ENCODE measurements around the gene KLHL14. TPM values are rescaled to one million over a fixed set of nuclear protein-coding genes. Genes with fewer than 3 reads are reported as not detected.

Gene KLHL14
- total RNA-seq, 2 donors from 2014 or later: not detected

DNA sequence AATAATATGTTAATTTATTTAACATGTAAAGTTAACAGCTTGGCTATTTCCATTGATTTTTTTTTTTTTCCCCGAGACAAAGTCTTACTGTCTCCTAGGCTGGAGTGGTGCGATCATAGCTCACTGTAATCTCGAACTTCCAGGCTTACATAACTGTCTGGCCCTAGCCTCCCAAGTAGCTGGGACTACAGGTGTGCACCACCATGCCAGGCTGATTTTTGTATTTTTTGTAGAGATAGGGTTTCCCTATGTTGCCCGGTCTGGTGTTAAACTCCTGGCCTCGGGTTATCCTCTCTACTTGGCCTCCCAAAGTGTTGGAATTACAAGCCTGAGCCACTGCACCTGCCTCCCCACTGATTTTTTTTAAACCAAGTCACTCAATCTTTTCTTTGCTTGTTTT lies 32.5 kb upstream of the KLHL14 start:
- no peak overlapping the region for H3K4me3 ChIP-seq
- intact Hi-C loops (cut with DNase I): no loop called here
- WGBS, 2 donors: 67 to 73% methylated on average over 5 of the region's 5 CpGs
- H3K36me3 ChIP-seq (replicated peaks in 1 of 2; ENCODE audit: insufficient read depth in 1 of 2, low read depth in 2 of 2): no peaks in the 10 kb centered on the region
- H3K27me3 ChIP-seq: no peaks in the 10 kb centered on the region
- H3K27ac ChIP-seq: no peak overlapping the region
- H3K4me1 ChIP-seq: no peaks in the 10 kb centered on the region
- TF ChIP-seq POLR2A (IDR thresholded peaks at IDR 0.05): no peak
- TF ChIP-seq, protein P1, sequence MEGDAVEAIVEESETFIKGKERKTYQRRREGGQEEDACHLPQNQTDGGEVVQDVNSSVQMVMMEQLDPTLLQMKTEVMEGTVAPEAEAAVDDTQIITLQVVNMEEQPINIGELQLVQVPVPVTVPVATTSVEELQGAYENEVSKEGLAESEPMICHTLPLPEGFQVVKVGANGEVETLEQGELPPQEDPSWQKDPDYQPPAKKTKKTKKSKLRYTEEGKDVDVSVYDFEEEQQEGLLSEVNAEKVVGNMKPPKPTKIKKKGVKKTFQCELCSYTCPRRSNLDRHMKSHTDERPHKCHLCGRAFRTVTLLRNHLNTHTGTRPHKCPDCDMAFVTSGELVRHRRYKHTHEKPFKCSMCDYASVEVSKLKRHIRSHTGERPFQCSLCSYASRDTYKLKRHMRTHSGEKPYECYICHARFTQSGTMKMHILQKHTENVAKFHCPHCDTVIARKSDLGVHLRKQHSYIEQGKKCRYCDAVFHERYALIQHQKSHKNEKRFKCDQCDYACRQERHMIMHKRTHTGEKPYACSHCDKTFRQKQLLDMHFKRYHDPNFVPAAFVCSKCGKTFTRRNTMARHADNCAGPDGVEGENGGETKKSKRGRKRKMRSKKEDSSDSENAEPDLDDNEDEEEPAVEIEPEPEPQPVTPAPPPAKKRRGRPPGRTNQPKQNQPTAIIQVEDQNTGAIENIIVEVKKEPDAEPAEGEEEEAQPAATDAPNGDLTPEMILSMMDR (IDR thresholded peaks at IDR 0.05): no peak
- no peaks in the 10 kb centered on the region for H3K9me3 ChIP-seq
- DNase-seq (no peak), ATAC-seq (no peak)

DNA sequence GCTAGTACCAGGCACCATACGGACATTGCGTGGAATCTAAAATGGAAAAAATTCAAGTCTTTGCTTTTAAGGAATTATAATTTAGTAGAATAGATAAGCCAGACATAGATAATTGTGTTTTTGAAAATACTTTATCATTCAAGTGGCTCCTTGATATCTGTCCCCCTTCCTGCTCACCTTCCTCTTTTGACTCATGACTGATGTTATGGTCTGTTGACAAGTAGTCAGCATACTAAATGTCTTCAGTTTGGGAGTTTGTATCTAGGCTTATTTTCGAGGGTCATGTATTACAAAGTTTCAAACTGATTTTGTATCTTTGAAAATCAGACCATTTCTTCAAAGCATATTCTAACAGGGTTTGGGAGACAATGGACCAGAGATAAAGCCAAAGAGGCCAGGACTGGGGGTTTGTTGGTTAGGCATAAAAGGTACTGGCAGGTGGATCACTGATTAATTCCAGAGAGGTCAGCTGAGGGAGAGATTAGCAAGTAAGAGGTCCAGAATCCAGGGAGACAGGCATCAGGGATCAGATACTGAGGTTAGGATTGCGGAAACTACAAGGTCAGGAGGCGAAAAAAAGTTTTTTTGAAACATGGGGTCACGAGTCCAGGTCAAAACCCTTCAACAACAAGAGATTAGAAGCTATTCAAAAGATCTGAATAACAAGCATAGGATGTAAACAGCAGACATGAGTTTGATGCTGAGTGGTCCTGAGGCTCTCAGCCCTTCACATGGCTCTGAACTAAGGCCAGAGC lies 31.5 kb upstream of the KLHL14 start:
- no peak overlapping the region for H3K4me3 ChIP-seq
- H3K36me3 ChIP-seq (replicated peaks in 1 of 2; ENCODE audit: insufficient read depth in 1 of 2, low read depth in 2 of 2): no peaks in the 10 kb centered on the region
- DNase-seq (no peak), ATAC-seq (no peak)
- H3K9me3 ChIP-seq: no peaks in the 10 kb centered on the region
- TF ChIP-seq, protein P1 (IDR thresholded peaks at IDR 0.05): no peak
- no peak for TF ChIP-seq POLR2A (IDR thresholded peaks at IDR 0.05)
- intact Hi-C loops (cut with DNase I): no loop called here
- no peak overlapping the region for H3K27ac ChIP-seq
- H3K4me1 ChIP-seq: no peaks in the 10 kb centered on the region
- 59 to 64% methylated on average over 6 of the region's 6 CpGs for WGBS, 2 donors
- no peaks in the 10 kb centered on the region for H3K27me3 ChIP-seq

DNA sequence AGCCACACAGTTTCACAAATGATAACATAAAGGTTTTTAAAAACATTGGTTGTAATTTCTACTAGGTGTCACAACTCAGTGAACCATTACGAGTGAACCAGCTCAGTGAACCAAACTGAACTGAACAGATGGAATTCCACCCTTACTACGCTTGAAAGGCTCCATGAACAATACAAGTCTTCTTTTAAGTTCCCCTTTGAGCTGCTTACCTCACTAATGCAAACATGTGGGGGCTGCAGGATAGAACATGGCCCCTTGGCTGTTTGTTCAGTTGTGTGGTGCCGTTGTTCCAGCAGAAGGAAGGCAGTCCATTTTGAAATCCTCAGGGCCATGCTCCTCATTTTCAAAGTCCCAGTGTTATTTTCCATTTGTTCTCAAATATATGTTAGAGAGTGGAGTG lies 30.7 kb upstream of the KLHL14 start:
- Histone ChIP-seq H3K9me3 (no peaks in the 10 kb centered on the region), H3K27me3 (no peaks in the 10 kb centered on the region), H3K4me3 (no peak overlapping the region), H3K27ac (no peak overlapping the region), H3K4me1 (no peaks in the 10 kb centered on the region), H3K36me3 (replicated peaks in 1 of 2; ENCODE audit: insufficient read depth in 1 of 2, low read depth in 2 of 2) (no peaks in the 10 kb centered on the region)
- DNase-seq (no peak), ATAC-seq (no peak)
- no peak for TF ChIP-seq POLR2A (IDR thresholded peaks at IDR 0.05)
- TF ChIP-seq, protein P1 (IDR thresholded peaks at IDR 0.05): no peak
- 48 to 49% methylated on average over 3 of the region's 3 CpGs for WGBS, 2 donors
- intact Hi-C loops (cut with DNase I): no loop called here

DNA sequence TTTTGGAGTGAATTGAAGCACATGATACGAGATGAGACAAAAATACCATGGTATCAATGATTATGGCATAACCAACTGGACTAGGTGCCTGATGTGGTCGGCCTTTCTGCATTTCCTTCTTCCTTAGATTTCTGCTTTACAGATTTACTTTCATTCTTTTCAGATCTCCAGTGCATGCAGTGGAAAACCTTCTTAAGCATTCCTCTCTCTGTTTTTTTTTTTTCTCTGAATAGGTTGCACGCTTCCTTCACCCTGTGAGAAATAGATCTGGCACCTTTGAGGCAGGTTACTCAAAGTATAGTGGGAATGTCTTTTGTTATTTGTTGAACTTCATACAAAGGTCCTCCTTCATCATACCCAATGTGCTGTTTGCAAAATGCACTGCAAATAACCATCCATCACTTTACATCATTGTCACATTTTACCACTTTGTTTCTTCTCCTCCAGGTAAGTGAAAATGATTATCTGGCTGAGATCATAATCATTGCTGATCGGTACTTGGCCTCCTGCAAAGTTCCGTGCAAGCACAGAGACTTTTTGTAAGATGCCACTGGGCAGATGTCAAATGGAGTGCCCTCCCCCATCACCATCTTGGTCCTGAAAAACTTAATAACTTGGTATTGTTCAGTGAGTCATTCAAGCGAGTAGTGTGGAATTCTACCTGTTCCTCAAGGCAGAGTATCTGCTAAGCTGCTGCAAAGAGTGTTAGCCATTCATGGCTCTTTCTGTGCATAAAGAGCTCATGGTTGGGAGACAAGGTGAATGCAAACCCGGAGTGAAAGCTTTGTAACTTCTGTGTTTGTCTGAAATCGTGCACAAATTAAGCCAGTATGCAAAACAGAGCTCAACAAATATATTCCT lies 30.0 kb upstream of the KLHL14 start:
- intact Hi-C loops (cut with DNase I): no loop called here
- H3K27ac ChIP-seq: no peak overlapping the region
- no peaks in the 10 kb centered on the region for H3K4me1 ChIP-seq
- DNase-seq (no peak), ATAC-seq (no peak)
- no peaks in the 10 kb centered on the region for H3K36me3 ChIP-seq (replicated peaks in 1 of 2; ENCODE audit: insufficient read depth in 1 of 2, low read depth in 2 of 2)
- no peaks in the 10 kb centered on the region for H3K27me3 ChIP-seq
- TF ChIP-seq POLR2A (IDR thresholded peaks at IDR 0.05): no peak
- TF ChIP-seq, protein P1 (IDR thresholded peaks at IDR 0.05): no peak
- 38 to 53% methylated on average over 8 of the region's 8 CpGs for WGBS, 2 donors
- H3K4me3 ChIP-seq: no peak overlapping the region
- no peaks in the 10 kb centered on the region for H3K9me3 ChIP-seq

All from body of pancreas (tissue), 4 donors.